Mononuclear cell (primary cell): Measurements from ENCODE around the gene VIL1. TPM values are rescaled to one million over a fixed set of nuclear protein-coding genes. Genes with fewer than 3 reads are reported as not detected.

Experiments used
- H3K27me3 ChIP-seq: 2 replicates; pipeline ENCODE4 v1.6.0; 2011; ENCODE audit warnings: low read length, control low read depth; ENCODE audit not compliant: insufficient read depth
- H3K4me1 ChIP-seq: 2 replicates; pipeline ENCODE4 v1.5.1; 2011; ENCODE audit warnings: mild to moderate bottlenecking, low read length, control low read depth; ENCODE audit not compliant: insufficient read depth
- H3K4me3 ChIP-seq: 2 replicates; pipeline ENCODE4 v1.5.1; 2011; ENCODE audit warnings: mild to moderate bottlenecking, low read length, moderate library complexity
- H3K9me3 ChIP-seq: 2 replicates; pipeline ENCODE4 v1.5.1; 2011; ENCODE audit warnings: low read depth, mild to moderate bottlenecking, control low read depth, low read length
- total RNA-seq: library from RNA; depleted of rRNA; stranded (reverse); fragments of >200 nt; gene quantifications from one replicate; pipeline ENCODE4 v1.2.3, GENCODE V29; 2012

VIL1 gene
- total RNA-seq, 1 donor = 2.1 TPM

DNA sequence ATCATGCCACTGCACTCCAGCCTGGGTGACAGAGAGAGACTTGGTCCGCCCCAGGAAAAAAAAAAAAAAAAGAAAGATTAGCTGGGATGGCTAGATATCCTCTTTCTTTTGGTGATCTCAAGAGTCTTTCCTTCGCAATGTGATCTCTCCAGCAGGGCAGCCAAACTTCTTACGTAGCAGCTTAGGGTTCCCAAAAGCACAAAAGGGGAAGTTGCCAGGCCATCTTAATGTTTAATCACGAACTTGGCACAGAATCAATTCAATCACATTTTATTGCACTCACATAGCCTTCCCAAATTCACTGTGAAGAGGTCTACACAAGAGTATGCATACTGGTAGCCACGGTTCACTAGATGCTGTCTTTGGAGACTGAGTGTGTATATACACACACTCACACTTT, 53.1 kb downstream of the VIL1 start:
- Histone ChIP-seq H3K9me3 (no peaks in the 10 kb centered on the region), H3K27me3 (no peaks in the 10 kb centered on the region), H3K4me3 (no peak overlapping the region), H3K4me1 (peaks cover 29% of the 10 kb centered on the region)

GRCh38 chr2:218472988-218473387, 54.1 kb downstream of the VIL1 start:
- peaks cover 29% of the 10 kb centered on the region for H3K4me1 ChIP-seq
- H3K9me3 ChIP-seq = no peaks in the 10 kb centered on the region
- no peaks in the 10 kb centered on the region for H3K27me3 ChIP-seq
- no peak overlapping the region for H3K4me3 ChIP-seq

DNA sequence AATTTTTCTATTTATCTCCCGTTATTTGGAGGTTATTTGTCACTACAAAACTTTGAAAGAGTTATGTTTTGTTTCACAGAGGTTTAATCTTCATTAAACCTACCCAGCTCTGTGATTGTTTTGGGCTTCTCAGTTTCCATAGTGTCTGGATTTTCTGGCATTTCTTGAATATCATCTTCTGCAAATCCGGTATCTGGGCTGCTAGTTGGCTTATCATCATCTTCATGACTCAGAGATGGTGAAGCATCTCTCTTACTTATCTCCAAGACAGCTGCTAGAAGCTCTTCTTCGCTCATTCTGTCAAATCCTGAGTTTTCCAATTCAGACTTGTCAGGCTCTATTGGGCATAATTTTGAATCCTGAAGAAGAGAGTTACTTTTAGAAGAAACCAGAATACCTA, 55.6 kb downstream of the VIL1 start:
- Histone ChIP-seq H3K4me3 (no peak overlapping the region), H3K4me1 (peaks cover 29% of the 10 kb centered on the region), H3K27me3 (no peaks in the 10 kb centered on the region), H3K9me3 (no peaks in the 10 kb centered on the region)

- H3K4me3 ChIP-seq = no peak overlapping the region
Measured at GRCh38 chr2:218476676-218477075, 57.8 kb downstream of the VIL1 start.

GRCh38 chr2:218477247-218477646, 58.3 kb downstream of the VIL1 start:
- Histone ChIP-seq H3K9me3 (no peaks in the 10 kb centered on the region), H3K27me3 (no peaks in the 10 kb centered on the region), H3K4me1 (peaks cover 9% of the 10 kb centered on the region), H3K4me3 (no peak overlapping the region)

More at GRCh38 chr2:218476676-218477075, 57.8 kb downstream of the VIL1 start:
- Histone ChIP-seq H3K27me3 (no peaks in the 10 kb centered on the region), H3K9me3 (no peaks in the 10 kb centered on the region), H3K4me1 (peaks cover 15% of the 10 kb centered on the region)

DNA sequence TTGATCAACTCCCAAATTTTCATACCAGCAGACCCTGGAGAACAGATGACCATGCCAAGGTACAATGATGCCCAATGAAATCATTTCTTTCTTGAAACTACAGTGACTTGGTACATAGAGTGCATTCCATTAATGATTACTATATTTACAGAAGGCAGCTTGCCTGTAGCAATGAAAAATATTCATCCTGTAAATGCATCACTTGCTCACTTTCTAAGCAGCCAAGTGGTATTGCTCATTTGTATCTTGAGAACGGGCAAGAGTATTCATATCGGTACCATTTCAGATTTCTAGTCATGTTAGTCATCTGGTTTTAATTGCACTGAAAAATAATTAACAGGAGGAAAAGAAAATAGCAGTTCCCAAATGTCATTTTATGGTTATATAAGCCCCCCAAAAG, 59.6 kb downstream of the VIL1 start:
- H3K4me3 ChIP-seq = no peak overlapping the region
- H3K27me3 ChIP-seq = no peaks in the 10 kb centered on the region
- no peaks in the 10 kb centered on the region for H3K4me1 ChIP-seq
- no peaks in the 10 kb centered on the region for H3K9me3 ChIP-seq

DNA sequence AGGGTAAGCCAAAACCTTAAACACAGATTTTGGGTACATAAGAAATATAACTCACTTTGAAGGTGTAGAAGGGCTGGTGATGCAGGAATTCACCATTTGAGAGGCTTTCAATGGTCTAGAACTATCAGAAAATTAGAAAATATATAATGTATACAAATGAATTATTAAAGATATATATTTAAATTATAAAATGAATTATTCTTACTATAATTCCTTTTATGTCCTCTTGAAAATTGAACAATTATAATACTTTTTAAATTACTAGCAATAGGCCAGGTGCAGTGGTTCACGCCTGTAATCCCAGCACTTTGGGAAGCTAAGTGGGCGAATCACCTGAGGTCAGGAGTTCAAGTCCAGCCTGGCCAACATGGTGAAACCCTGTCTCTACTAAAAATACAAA, 60.7 kb downstream of the VIL1 start:
- no peaks in the 10 kb centered on the region for H3K27me3 ChIP-seq
- H3K4me3 ChIP-seq = no peak overlapping the region
- no peaks in the 10 kb centered on the region for H3K4me1 ChIP-seq
- H3K9me3 ChIP-seq = no peaks in the 10 kb centered on the region

GRCh38 chr2:218482651-218483050, 63.7 kb downstream of the VIL1 start:
- H3K4me1 ChIP-seq = no peaks in the 10 kb centered on the region
- no peaks in the 10 kb centered on the region for H3K27me3 ChIP-seq
- no peak overlapping the region for H3K4me3 ChIP-seq
- no peaks in the 10 kb centered on the region for H3K9me3 ChIP-seq

- Histone ChIP-seq H3K4me1 (no peaks in the 10 kb centered on the region), H3K9me3 (no peaks in the 10 kb centered on the region), H3K27me3 (no peaks in the 10 kb centered on the region), H3K4me3 (no peak overlapping the region)
Measured at GRCh38 chr2:218485986-218486667, 67.2 kb downstream of the VIL1 start.

DNA sequence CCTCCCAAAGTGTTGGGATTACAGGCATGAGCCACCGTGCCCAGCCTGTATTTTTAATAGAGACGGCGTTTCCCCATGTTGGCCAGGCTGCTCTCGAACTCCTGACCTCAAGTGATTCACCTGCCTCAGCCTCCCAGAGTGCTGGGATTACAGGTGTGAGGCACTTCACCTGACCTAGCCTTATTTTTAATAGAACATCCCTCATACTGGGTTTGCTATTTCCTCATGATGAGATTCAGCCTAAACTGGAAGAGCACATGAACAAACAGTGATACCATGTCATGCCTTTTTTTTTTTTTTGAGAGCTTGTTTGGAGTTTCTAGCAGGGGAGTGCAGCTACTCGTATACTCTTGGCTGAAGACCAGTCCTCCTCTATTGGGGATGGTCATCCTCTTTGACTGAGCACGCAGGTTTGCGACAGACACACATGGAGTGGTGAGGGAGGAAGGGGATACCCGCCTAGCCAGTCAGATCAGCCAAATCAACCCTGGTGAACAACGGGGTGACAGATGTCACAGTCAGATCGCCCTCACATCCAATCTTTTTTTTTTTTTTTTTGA, 81.7 kb downstream of the VIL1 start:
- Histone ChIP-seq H3K9me3 (no peaks in the 10 kb centered on the region), H3K4me3 (no peak overlapping the region), H3K4me1 (no peaks in the 10 kb centered on the region), H3K27me3 (no peaks in the 10 kb centered on the region)

DNA sequence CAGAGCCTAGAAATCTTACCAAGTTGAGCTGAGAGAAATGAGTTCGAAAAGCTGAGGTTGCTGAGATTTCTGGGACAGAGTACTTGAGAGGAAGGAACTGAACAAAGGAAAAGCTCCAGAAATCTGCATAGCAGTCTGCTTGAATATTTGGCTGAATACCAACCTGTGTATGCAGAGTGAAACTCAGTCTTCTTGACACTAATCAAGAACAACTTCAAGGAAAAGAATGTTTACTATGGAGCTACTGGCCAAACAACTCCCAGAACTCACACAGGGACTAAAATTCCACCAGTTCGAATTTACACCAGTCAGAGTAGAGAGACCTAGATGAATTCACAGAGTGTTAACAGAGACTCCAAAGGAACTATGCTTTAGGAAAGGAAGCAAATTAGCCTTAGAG, 82.7 kb downstream of the VIL1 start:
- Histone ChIP-seq H3K27me3 (no peaks in the 10 kb centered on the region), H3K4me3 (no peak overlapping the region), H3K9me3 (no peaks in the 10 kb centered on the region), H3K4me1 (no peaks in the 10 kb centered on the region)

Other genes starting within 250 kb of the VIL1 start
- gene ARPC2, start 201.9 kb upstream of the VIL1 start, total RNA-seq = 551 TPM
- 2.9 TPM for gene GPBAR1, start 158.1 kb upstream of the VIL1 start, total RNA-seq
- 27.1 TPM for gene AAMP, start 149.0 kb upstream of the VIL1 start, total RNA-seq
- 14.2 TPM for gene PNKD, start 148.6 kb upstream of the VIL1 start, total RNA-seq
- gene TMBIM1, start 126.6 kb upstream of the VIL1 start, total RNA-seq = 87.5 TPM
- gene CATIP, start 62.3 kb upstream of the VIL1 start, total RNA-seq = not detected
- gene SLC11A1, start 36.9 kb upstream of the VIL1 start, total RNA-seq = 126 TPM
- 59.7 TPM for gene CTDSP1, start 19.3 kb upstream of the VIL1 start, total RNA-seq
- gene USP37, start 149.2 kb downstream of the VIL1 start, total RNA-seq = 20.0 TPM
- gene CNOT9, start 149.7 kb downstream of the VIL1 start, total RNA-seq = 65.9 TPM
- gene PLCD4, start 188.8 kb downstream of the VIL1 start, total RNA-seq = 0.21 TPM
- gene ZNF142, start 240.5 kb downstream of the VIL1 start, total RNA-seq = 23.4 TPM
- 3.4 TPM for gene BCS1L, start 240.6 kb downstream of the VIL1 start, total RNA-seq